ENCODE data around the gene HDGFL2. TPM values are rescaled to one million over a fixed set of nuclear protein-coding genes. Genes with fewer than 3 reads are reported as not detected.

The HDGFL2 gene
- total and polyA plus RNA-seq, 4 donors = 3.4 to 15.7 (median 14.1) TPM

- no peak for DNase-seq (ENCODE audit: low spot score)
- Histone ChIP-seq H3K27me3 (ENCODE audit: control insufficient read depth in 4 of 4, insufficient read depth in 4 of 4, low read length in 3 of 4) (no peaks in the 10 kb centered on the region), H3K4me1 (ENCODE audit: control insufficient read depth in 4 of 4, insufficient read depth in 4 of 4, low read length in 3 of 4) (peaks cover 0 to 33% (median 16%) of the 10 kb centered on the region in 4 donors), H3K4me3 (ENCODE audit: low read depth in 1 of 3, low read length in 3 of 3) (no peak overlapping the region), H3K27ac (ENCODE audit: low read depth in 1 of 2, low read length in 2 of 2) (peak overlapping the region; percentile 48 to 58), H3K36me3 (ENCODE audit: control insufficient read depth in 4 of 4, insufficient read depth in 3 of 4, low read depth in 1 of 4, low read length in 3 of 4) (peaks cover 16 to 77% (median 37%) of the 10 kb centered on the region in 4 donors), H3K9ac (ENCODE audit: low read depth in 1 of 2, low read length in 2 of 2) (no peak overlapping the region), H3K9me3 (ENCODE audit: control insufficient read depth in 4 of 4, low read length in 3 of 4) (no peaks in the 10 kb centered on the region)
- TF ChIP-seq TAF1 (conservative IDR thresholded peaks at IDR 0.05) (no peak), RAD21 (IDR thresholded peaks at IDR 0.05) (no peak), GABPA (IDR thresholded peaks at IDR 0.05 in 1 of 2, conservative IDR thresholded peaks at IDR 0.05 in 1 of 2) (peak in 1 of 2 donors; percentile 45), RXRA (IDR thresholded peaks at IDR 0.05) (peak; percentile 59 to 78), JUND (IDR thresholded peaks at IDR 0.05) (no peak), YY1 (IDR thresholded peaks at IDR 0.05) (peak; percentile 1), EGR1 (IDR thresholded peaks at IDR 0.05; ENCODE audit: low read depth in 2 of 2) (no peak), SP1 (IDR thresholded peaks at IDR 0.05) (peak; percentile 26), HNF4G (IDR thresholded peaks at IDR 0.05) (no peak), HNF4A (conservative IDR thresholded peaks at IDR 0.05) (peak; percentile 10 to 62), FOXA2 (IDR thresholded peaks at IDR 0.05) (no peak), CTCF (IDR thresholded peaks at IDR 0.05; ENCODE audit: low read depth, low read length, missing input control) (peak; percentile 15), FOXA1 (IDR thresholded peaks at IDR 0.05) (no peak), NR2F2 (IDR thresholded peaks at IDR 0.05) (no peak)
- 47% methylated on average over 24 of the region's 24 CpGs for WGBS
These were observed 23.0 kb upstream of the HDGFL2 start for GRCh38 chr19:4449022-4449638.

DNA sequence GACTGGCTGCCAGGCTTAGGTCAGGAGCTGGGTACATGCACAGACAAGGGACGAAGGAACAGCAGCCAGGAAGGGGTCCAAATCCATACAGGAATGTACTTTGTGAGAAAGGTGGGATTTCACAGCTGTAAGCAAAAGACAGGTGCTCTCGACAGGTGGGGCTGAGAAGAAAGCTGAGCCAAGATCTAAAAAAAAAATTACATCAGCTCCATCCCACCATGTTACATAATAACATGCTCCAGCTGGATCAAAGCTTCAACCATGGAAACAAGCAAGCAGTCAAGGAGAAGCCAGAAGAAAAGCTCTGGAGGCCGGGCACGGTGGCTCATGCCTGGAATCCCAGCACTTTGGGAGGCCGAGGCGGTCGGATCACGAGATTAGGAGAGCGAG, 22.5 kb upstream of the HDGFL2 start:
- Histone ChIP-seq H3K4me1 (ENCODE audit: control insufficient read depth in 4 of 4, insufficient read depth in 4 of 4, low read length in 3 of 4) (peaks cover 0 to 33% (median 16%) of the 10 kb centered on the region in 4 donors), H3K9ac (ENCODE audit: low read depth in 1 of 2, low read length in 2 of 2) (no peak overlapping the region), H3K36me3 (ENCODE audit: control insufficient read depth in 4 of 4, insufficient read depth in 3 of 4, low read depth in 1 of 4, low read length in 3 of 4) (peaks cover 16 to 73% (median 38%) of the 10 kb centered on the region in 4 donors), H3K4me3 (ENCODE audit: low read depth in 1 of 3, low read length in 3 of 3) (no peak overlapping the region), H3K9me3 (ENCODE audit: control insufficient read depth in 4 of 4, low read length in 3 of 4) (no peaks in the 10 kb centered on the region), H3K27me3 (ENCODE audit: control insufficient read depth in 4 of 4, insufficient read depth in 4 of 4, low read length in 3 of 4) (no peaks in the 10 kb centered on the region), H3K27ac (ENCODE audit: low read depth in 1 of 2, low read length in 2 of 2) (peak overlapping the region; percentile 48 to 58)
- TF ChIP-seq FOXA2 (IDR thresholded peaks at IDR 0.05) = no peak
- TF ChIP-seq, protein P1, sequence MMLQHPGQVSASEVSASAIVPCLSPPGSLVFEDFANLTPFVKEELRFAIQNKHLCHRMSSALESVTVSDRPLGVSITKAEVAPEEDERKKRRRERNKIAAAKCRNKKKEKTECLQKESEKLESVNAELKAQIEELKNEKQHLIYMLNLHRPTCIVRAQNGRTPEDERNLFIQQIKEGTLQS (IDR thresholded peaks at IDR 0.05) = no peak
- no peak for TF ChIP-seq GABPA (IDR thresholded peaks at IDR 0.05 in 1 of 2, conservative IDR thresholded peaks at IDR 0.05 in 1 of 2)
- TF ChIP-seq YY1 (IDR thresholded peaks at IDR 0.05) = no peak
- no peak for TF ChIP-seq HNF4A (conservative IDR thresholded peaks at IDR 0.05)
- TF ChIP-seq, protein P2, sequence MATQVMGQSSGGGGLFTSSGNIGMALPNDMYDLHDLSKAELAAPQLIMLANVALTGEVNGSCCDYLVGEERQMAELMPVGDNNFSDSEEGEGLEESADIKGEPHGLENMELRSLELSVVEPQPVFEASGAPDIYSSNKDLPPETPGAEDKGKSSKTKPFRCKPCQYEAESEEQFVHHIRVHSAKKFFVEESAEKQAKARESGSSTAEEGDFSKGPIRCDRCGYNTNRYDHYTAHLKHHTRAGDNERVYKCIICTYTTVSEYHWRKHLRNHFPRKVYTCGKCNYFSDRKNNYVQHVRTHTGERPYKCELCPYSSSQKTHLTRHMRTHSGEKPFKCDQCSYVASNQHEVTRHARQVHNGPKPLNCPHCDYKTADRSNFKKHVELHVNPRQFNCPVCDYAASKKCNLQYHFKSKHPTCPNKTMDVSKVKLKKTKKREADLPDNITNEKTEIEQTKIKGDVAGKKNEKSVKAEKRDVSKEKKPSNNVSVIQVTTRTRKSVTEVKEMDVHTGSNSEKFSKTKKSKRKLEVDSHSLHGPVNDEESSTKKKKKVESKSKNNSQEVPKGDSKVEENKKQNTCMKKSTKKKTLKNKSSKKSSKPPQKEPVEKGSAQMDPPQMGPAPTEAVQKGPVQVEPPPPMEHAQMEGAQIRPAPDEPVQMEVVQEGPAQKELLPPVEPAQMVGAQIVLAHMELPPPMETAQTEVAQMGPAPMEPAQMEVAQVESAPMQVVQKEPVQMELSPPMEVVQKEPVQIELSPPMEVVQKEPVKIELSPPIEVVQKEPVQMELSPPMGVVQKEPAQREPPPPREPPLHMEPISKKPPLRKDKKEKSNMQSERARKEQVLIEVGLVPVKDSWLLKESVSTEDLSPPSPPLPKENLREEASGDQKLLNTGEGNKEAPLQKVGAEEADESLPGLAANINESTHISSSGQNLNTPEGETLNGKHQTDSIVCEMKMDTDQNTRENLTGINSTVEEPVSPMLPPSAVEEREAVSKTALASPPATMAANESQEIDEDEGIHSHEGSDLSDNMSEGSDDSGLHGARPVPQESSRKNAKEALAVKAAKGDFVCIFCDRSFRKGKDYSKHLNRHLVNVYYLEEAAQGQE (IDR thresholded peaks at IDR 0.05) = no peak
- no peak for TF ChIP-seq ZBTB33 (IDR thresholded peaks at IDR 0.05)
- TF ChIP-seq, protein P3, sequence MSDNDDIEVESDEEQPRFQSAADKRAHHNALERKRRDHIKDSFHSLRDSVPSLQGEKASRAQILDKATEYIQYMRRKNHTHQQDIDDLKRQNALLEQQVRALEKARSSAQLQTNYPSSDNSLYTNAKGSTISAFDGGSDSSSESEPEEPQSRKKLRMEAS (IDR thresholded peaks at IDR 0.05) = no peak
- TF ChIP-seq CTCF (IDR thresholded peaks at IDR 0.05; ENCODE audit: low read depth, low read length, missing input control) = no peak
- TF ChIP-seq HNF4G (IDR thresholded peaks at IDR 0.05) = no peak
- no peak for TF ChIP-seq EGR1 (IDR thresholded peaks at IDR 0.05; ENCODE audit: low read depth in 2 of 2)
- TF ChIP-seq RXRA (IDR thresholded peaks at IDR 0.05) = no peak
- TF ChIP-seq SP1 (IDR thresholded peaks at IDR 0.05) = no peak
- DNase-seq (ENCODE audit: low spot score) = no peak
- 89% methylated on average over 9 of the region's 9 CpGs for WGBS

Measured in liver (tissue), 9 donors.